ENCODE data around the gene HSPA1L. TPM values are rescaled to one million over a fixed set of nuclear protein-coding genes. Genes with fewer than 3 reads are reported as not detected.
A peak's percentile ranks its signal among the peaks of the same experiment; 100 is the strongest.

HSPA1L gene
- total and polyA plus RNA-seq, 2 donors from 2014 or later = 1.7 to 2.3 TPM

DNA sequence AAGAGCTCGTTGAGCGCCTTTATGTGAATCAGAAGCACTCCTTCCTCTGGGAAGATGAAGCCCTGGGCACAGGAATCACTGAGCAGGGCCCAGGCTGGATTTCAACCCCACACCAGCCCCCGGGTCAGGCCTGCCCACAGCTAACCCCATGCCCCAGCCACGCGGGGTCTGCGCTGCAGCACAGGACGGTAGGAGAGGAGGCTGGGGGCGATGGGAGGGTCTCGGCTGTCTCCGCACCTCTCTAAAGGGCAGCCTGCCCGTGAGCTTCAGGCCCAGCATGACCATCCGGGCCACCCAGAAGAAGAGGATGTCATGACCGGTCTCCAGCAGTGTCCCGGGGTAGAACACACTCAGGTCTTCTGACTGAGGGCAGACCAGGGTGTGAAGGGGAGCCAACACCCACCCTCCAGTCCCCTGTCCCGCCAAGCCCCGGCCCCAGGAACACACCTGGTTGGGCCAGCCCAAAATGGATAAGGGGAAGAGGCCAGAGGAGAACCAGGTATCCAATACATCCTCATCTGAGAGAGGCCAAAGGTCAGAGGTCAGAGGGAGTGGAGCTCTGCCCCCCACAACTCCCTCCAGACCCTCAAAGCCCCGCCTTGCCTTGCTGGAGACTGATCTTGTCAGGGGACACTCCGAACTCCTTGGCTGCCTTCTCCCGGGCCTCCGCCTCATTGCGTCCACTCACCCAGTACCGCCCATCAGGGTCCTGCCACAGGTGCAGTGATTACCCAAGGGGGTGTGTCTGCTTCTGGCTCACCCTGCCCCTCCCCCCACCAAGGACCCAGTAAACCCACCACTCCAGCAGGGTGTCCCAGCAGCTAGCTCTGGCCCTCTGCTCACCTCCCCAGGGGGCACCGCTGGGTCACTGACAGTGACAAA is 33.6 kb downstream of the HSPA1L start:
- TF ChIP-seq, protein P1, sequence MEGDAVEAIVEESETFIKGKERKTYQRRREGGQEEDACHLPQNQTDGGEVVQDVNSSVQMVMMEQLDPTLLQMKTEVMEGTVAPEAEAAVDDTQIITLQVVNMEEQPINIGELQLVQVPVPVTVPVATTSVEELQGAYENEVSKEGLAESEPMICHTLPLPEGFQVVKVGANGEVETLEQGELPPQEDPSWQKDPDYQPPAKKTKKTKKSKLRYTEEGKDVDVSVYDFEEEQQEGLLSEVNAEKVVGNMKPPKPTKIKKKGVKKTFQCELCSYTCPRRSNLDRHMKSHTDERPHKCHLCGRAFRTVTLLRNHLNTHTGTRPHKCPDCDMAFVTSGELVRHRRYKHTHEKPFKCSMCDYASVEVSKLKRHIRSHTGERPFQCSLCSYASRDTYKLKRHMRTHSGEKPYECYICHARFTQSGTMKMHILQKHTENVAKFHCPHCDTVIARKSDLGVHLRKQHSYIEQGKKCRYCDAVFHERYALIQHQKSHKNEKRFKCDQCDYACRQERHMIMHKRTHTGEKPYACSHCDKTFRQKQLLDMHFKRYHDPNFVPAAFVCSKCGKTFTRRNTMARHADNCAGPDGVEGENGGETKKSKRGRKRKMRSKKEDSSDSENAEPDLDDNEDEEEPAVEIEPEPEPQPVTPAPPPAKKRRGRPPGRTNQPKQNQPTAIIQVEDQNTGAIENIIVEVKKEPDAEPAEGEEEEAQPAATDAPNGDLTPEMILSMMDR (IDR thresholded peaks at IDR 0.05; ENCODE audit: borderline replicate concordance, extremely low read depth, insufficient read depth) = no peak

DNA sequence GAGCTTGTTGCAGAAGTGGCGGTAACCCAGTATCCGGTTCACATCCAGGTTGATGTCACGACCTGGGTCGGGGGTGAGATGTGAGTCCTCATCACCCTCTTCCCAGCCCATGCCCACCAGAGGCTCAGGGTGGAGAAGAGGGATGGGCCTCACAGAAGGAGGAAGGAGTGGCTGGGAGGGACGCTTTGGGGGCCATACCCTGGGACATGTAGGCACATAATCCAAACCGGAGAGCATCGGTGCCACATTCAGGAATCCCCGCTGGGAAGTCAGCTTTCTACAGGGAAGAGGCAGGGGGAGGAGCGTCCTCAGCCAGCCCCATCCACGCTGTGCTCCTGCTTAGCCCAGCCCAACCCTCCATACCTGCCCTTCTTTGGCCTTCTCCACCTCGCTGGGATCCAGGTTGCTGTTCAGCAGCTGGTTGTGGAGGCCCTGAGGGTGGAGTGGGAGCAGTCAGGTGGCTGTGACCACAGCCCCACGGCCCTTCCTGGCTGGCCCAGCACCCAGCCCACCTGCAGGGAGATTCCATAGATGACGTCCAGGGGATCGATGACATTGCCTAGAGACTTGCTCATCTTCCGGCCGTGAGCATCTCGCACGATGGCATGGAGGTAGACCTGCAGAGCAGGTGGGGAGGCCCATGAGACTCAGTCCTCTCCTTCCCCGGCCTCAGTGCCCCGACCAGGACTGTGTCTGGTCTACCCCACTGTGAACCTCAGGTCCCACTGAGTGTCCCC is 34.4 kb downstream of the HSPA1L start:
- TF ChIP-seq, protein P1 (IDR thresholded peaks at IDR 0.05; ENCODE audit: borderline replicate concordance, extremely low read depth, insufficient read depth) = no peak
- FAIRE-seq = no peak
- Histone ChIP-seq H3K4me1 (ENCODE audit: control insufficient read depth in 2 of 3, insufficient read depth in 2 of 3, low read depth in 1 of 3, low read length in 3 of 3) (peaks cover 0 to 14% (median 0%) of the 10 kb centered on the region in 3 donors), H3K9ac (ENCODE audit: low read length in 3 of 3) (no peak overlapping the region), H3K27ac (ENCODE audit: low read depth in 2 of 2, low read length in 2 of 2) (no peak overlapping the region), H3K4me3 (ENCODE audit: low read length in 3 of 3) (no peak overlapping the region), H3K27me3 (ENCODE audit: control insufficient read depth, insufficient read depth, low read length) (no peaks in the 10 kb centered on the region), H3K9me3 (ENCODE audit: control insufficient read depth in 2 of 3, insufficient read depth in 1 of 3, low read length in 3 of 3) (no peaks in the 10 kb centered on the region), H3K36me3 (ENCODE audit: control insufficient read depth in 2 of 3, insufficient read depth in 3 of 3, low read length in 3 of 3) (peaks cover 0 to 18% (median 18%) of the 10 kb centered on the region in 3 donors)
- peak in 1 of 5 donors; percentile 60 for DNase-seq
- intact Hi-C loops (cut with DNase I) = no loop called here

More for the DNA sequence above, 33.6 kb downstream of the HSPA1L start:
- H3K9ac ChIP-seq (ENCODE audit: low read length in 3 of 3) = no peak overlapping the region
- peaks cover 0 to 6% (median 0%) of the 10 kb centered on the region in 3 donors for H3K4me1 ChIP-seq (ENCODE audit: control insufficient read depth in 2 of 3, insufficient read depth in 2 of 3, low read depth in 1 of 3, low read length in 3 of 3)
- no peaks in the 10 kb centered on the region for H3K9me3 ChIP-seq (ENCODE audit: control insufficient read depth in 2 of 3, insufficient read depth in 1 of 3, low read length in 3 of 3)
- no peaks in the 10 kb centered on the region for H3K27me3 ChIP-seq (ENCODE audit: control insufficient read depth, insufficient read depth, low read length)
- no peak overlapping the region for H3K4me3 ChIP-seq (ENCODE audit: low read length in 3 of 3)
- no peak overlapping the region for H3K27ac ChIP-seq (ENCODE audit: low read depth in 2 of 2, low read length in 2 of 2)
- H3K36me3 ChIP-seq (ENCODE audit: control insufficient read depth in 2 of 3, insufficient read depth in 3 of 3, low read length in 3 of 3) = peaks cover 0 to 18% (median 18%) of the 10 kb centered on the region in 3 donors
- FAIRE-seq = no peak
- intact Hi-C loops (cut with DNase I) = no loop called here
- peak in 1 of 5 donors; percentile 75 for DNase-seq

DNA sequence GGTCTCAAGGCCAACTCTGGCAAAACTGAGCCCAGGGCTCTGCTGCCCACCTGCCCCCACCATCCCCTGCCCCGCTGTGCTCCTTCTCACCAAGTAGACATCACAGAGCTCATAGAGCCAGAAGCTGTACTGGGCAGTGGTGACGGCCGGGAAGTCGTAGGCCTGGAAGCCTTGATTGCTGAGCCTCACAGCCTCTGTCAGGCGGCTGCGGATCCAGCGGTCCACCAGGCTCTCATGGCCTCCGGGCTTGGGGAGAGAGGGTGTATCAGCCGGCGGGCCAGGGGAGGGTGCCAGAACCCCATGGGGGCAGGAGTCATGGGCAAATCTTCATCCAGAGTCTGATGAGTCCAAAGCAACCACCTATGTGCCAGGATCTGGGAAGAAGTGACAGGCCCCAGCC is 35.2 kb downstream of the HSPA1L start:
- Histone ChIP-seq H3K27me3 (ENCODE audit: control insufficient read depth, insufficient read depth, low read length) (no peaks in the 10 kb centered on the region), H3K4me1 (ENCODE audit: control insufficient read depth in 2 of 3, insufficient read depth in 2 of 3, low read depth in 1 of 3, low read length in 3 of 3) (peaks cover 0 to 17% (median 0%) of the 10 kb centered on the region in 3 donors), H3K27ac (ENCODE audit: low read depth in 2 of 2, low read length in 2 of 2) (no peak overlapping the region), H3K36me3 (ENCODE audit: control insufficient read depth in 2 of 3, insufficient read depth in 3 of 3, low read length in 3 of 3) (peaks cover 0 to 15% (median 13%) of the 10 kb centered on the region in 3 donors), H3K4me3 (ENCODE audit: low read length in 3 of 3) (no peak overlapping the region), H3K9me3 (ENCODE audit: control insufficient read depth in 2 of 3, insufficient read depth in 1 of 3, low read length in 3 of 3) (no peaks in the 10 kb centered on the region), H3K9ac (ENCODE audit: low read length in 3 of 3) (no peak overlapping the region)
- TF ChIP-seq, protein P1 (IDR thresholded peaks at IDR 0.05; ENCODE audit: borderline replicate concordance, extremely low read depth, insufficient read depth) = no peak
- intact Hi-C loops (cut with DNase I) = no loop called here
- FAIRE-seq = no peak
- DNase-seq = no peak

Data from kidney (tissue), 14 donors.